Fibroblast of lung (primary cell): ENCODE results near the gene MAOA. TPM values are rescaled to one million over a fixed set of nuclear protein-coding genes. Genes with fewer than 3 reads are reported as not detected.

Source experiments
- DNase-seq, 2 donors: peaks; one replicate each; pipeline versions ENCODE4 v3.0.0 to v3.0.0-alpha.2; 2010; ENCODE audit warnings: low read depth in 2 of 2
- H2AFZ ChIP-seq: 2 replicates; pipeline ENCODE4 v1.5.1; 2012; ENCODE audit warnings: low read length, control low read depth, inconsistent platforms
- H3K27ac ChIP-seq: 2 replicates; pipeline ENCODE4 v1.5.1; 2011; ENCODE audit warnings: low read length, control low read depth; ENCODE audit not compliant: insufficient read depth
- H3K27me3 ChIP-seq: 2 replicates; pipeline ENCODE4 v1.5.1; 2011; ENCODE audit warnings: mild to moderate bottlenecking, low read length; ENCODE audit not compliant: control insufficient read depth, insufficient read depth
- H3K36me3 ChIP-seq: 2 replicates; pipeline ENCODE4 v1.5.1; 2011; ENCODE audit warnings: low read length; ENCODE audit not compliant: control insufficient read depth, insufficient read depth
- H3K4me1 ChIP-seq: 2 replicates; pipeline ENCODE4 v1.5.1; 2011; ENCODE audit warnings: low read length; ENCODE audit not compliant: control insufficient read depth, insufficient read depth; ENCODE audit errors: extremely low read depth
- H3K4me2 ChIP-seq: 2 replicates; pipeline ENCODE4 v1.5.1; 2011; ENCODE audit warnings: low read length, control low read depth; ENCODE audit not compliant: insufficient read depth; ENCODE audit errors: extremely low read depth
- H3K4me3 ChIP-seq, 4 experiments: fragments of 200-600 bp in 1 of 4; sonication (generic) in 1 of 4; replicated peaks in 1 of 4; 2 replicates each; pipeline ENCODE4 v1.5.1; 2011 to 2016; ENCODE audit warnings: low read length in 4 of 4, low read depth in 3 of 4, mild to moderate bottlenecking in 3 of 4, control low read depth in 2 of 4, inconsistent platforms in 1 of 4, mixed read lengths in 1 of 4; ENCODE audit not compliant: insufficient read depth in 1 of 4; ENCODE audit errors: control extremely low read depth in 1 of 4
- H3K79me2 ChIP-seq: 2 replicates; pipeline ENCODE4 v1.5.1; 2012; ENCODE audit warnings: mild to moderate bottlenecking, low read length, inconsistent platforms; ENCODE audit not compliant: control insufficient read depth, insufficient read depth
- H3K9ac ChIP-seq: 2 replicates; pipeline ENCODE4 v1.5.1; 2011; ENCODE audit warnings: mild to moderate bottlenecking, low read length, control low read depth; ENCODE audit not compliant: insufficient read depth
- H3K9me3 ChIP-seq: 2 replicates; pipeline ENCODE4 v1.5.1; 2012; ENCODE audit warnings: low read depth, low read length; ENCODE audit not compliant: control insufficient read depth, insufficient read depth
- H4K20me1 ChIP-seq: 2 replicates; pipeline ENCODE4 v1.5.1; 2011; ENCODE audit warnings: low read length; ENCODE audit not compliant: control insufficient read depth, insufficient read depth; ENCODE audit errors: extremely low read depth
- CTCF ChIP-seq, 2 donors: IDR thresholded peaks in 1 of 2; conservative IDR thresholded peaks in 1 of 2; 1 replicate in 1 of 2; 2 replicates in 1 of 2; pipeline ENCODE4 v1.5.1; 2011 to 2012; ENCODE audit warnings: low read length in 2 of 2, control low read depth in 1 of 2, inconsistent platforms in 1 of 2, low read depth in 1 of 2, mild to moderate bottlenecking in 1 of 2
- EZH2 ChIP-seq: IDR thresholded peaks from 2 replicates; pipeline ENCODE4 v1.5.1; 2012; ENCODE audit warnings: low read length, control low read depth, mild to moderate bottlenecking; ENCODE audit errors: missing control alignments
- polyA plus RNA-seq, 2 donors: library from polyadenylated mRNA; depleted of rRNA in 1 of 2; stranded (reverse) in 1 of 2; unstranded in 1 of 2; fragments of >200 nt; gene quantifications; 2 replicates each; pipeline ENCODE4 v1.2.1, GENCODE V29; 2011 to 2012; ENCODE audit warnings: missing spikeins in 1 of 2
- total RNA-seq: library from RNA; depleted of rRNA; stranded (reverse); fragments of >200 nt; gene quantifications from 2 replicates; pipeline ENCODE4 v1.2.1, GENCODE V29; 2014

MAOA gene
- total and polyA plus RNA-seq, 2 donors (not counting 1 experiment from before 2014, with no cell fraction given): 12.8 to 27.6 TPM

GRCh38 chrX:43682726-43683125 lies 26.6 kb downstream of the MAOA start:
- no peaks in the 10 kb centered on the region for H3K36me3 ChIP-seq
- H3K9me3 ChIP-seq: no peaks in the 10 kb centered on the region
- H3K27ac ChIP-seq: no peak overlapping the region
- DNase-seq: no peak
- no peaks in the 10 kb centered on the region for H3K27me3 ChIP-seq
- no peak overlapping the region for H3K4me3 ChIP-seq
- no peak overlapping the region for H3K9ac ChIP-seq
- H4K20me1 ChIP-seq: no peaks in the 10 kb centered on the region
- no peaks in the 10 kb centered on the region for H3K79me2 ChIP-seq
- no peak overlapping the region for H3K4me2 ChIP-seq
- no peak for TF ChIP-seq CTCF (conservative IDR thresholded peaks at IDR 0.05 in 1 of 2, IDR thresholded peaks at IDR 0.05 in 1 of 2; ENCODE audit: low read depth in 1 of 2, low read length in 2 of 2)
- no peaks in the 10 kb centered on the region for H3K4me1 ChIP-seq
- H2AFZ ChIP-seq: no peak overlapping the region

- H3K4me1 ChIP-seq: no peaks in the 10 kb centered on the region
- no peaks in the 10 kb centered on the region for H3K9me3 ChIP-seq
- H4K20me1 ChIP-seq: no peaks in the 10 kb centered on the region
- H3K4me3 ChIP-seq: no peak overlapping the region
- H3K36me3 ChIP-seq: no peaks in the 10 kb centered on the region
- H3K27ac ChIP-seq: no peak overlapping the region
- no peak overlapping the region for H3K4me2 ChIP-seq
- DNase-seq: no peak
- no peak overlapping the region for H2AFZ ChIP-seq
- H3K79me2 ChIP-seq: no peaks in the 10 kb centered on the region
- no peaks in the 10 kb centered on the region for H3K27me3 ChIP-seq
- no peak overlapping the region for H3K9ac ChIP-seq
- TF ChIP-seq CTCF (conservative IDR thresholded peaks at IDR 0.05 in 1 of 2, IDR thresholded peaks at IDR 0.05 in 1 of 2; ENCODE audit: low read depth in 1 of 2, low read length in 2 of 2) (no peak), EZH2 (no peak)
Measured at GRCh38 chrX:43685221-43685620, 29.1 kb downstream of the MAOA start.

- H3K27me3 ChIP-seq: no peaks in the 10 kb centered on the region
- H3K36me3 ChIP-seq: no peaks in the 10 kb centered on the region
- no peak overlapping the region for H2AFZ ChIP-seq
- H3K9me3 ChIP-seq: no peaks in the 10 kb centered on the region
- H3K27ac ChIP-seq: no peak overlapping the region
- no peak overlapping the region for H3K4me3 ChIP-seq
- TF ChIP-seq CTCF (conservative IDR thresholded peaks at IDR 0.05 in 1 of 2, IDR thresholded peaks at IDR 0.05 in 1 of 2; ENCODE audit: low read depth in 1 of 2, low read length in 2 of 2): no peak
- TF ChIP-seq EZH2: no peak
- no peaks in the 10 kb centered on the region for H3K4me1 ChIP-seq
- H3K4me2 ChIP-seq: no peak overlapping the region
- H4K20me1 ChIP-seq: no peaks in the 10 kb centered on the region
- no peaks in the 10 kb centered on the region for H3K79me2 ChIP-seq
- H3K9ac ChIP-seq: no peak overlapping the region
- no peak for DNase-seq
Measured at GRCh38 chrX:43688586-43688985, 32.5 kb downstream of the MAOA start.
